Measurements from ENCODE around the gene CLEC18C.

The CLEC18C gene

GRCh38 chr16:70156207-70156978 lies 17.2 kb upstream of the CLEC18C start:
- no peak for TF ChIP-seq CTCF (IDR thresholded peaks at IDR 0.05; ENCODE audit: poor library complexity, severe bottlenecking)
- Histone ChIP-seq H3K36me3 (ENCODE audit: low read depth) (peaks cover 81% of the 10 kb centered on the region), H3K27me3 (ENCODE audit: insufficient read depth, poor library complexity, severe bottlenecking) (no peaks in the 10 kb centered on the region), H3K4me1 (ENCODE audit: insufficient read depth, poor library complexity, severe bottlenecking) (no peaks in the 10 kb centered on the region), H3K4me3 (ENCODE audit: severe bottlenecking) (no peak overlapping the region), H3K27ac (ENCODE audit: poor library complexity, severe bottlenecking) (no peak overlapping the region), H3K9me3 (ENCODE audit: severe bottlenecking) (no peaks in the 10 kb centered on the region)
- ATAC-seq (ENCODE audit: low read depth) = no peak
- no peak for DNase-seq (ENCODE audit: low spot score)

- no peaks in the 10 kb centered on the region for H3K9me3 ChIP-seq (ENCODE audit: severe bottlenecking)
- peaks cover 79% of the 10 kb centered on the region for H3K36me3 ChIP-seq (ENCODE audit: low read depth)
- no peaks in the 10 kb centered on the region for H3K27me3 ChIP-seq (ENCODE audit: insufficient read depth, poor library complexity, severe bottlenecking)
- no peak for TF ChIP-seq CTCF (IDR thresholded peaks at IDR 0.05; ENCODE audit: poor library complexity, severe bottlenecking)
- no peak for DNase-seq (ENCODE audit: low spot score)
- ATAC-seq (ENCODE audit: low read depth) = no peak
- H3K4me1 ChIP-seq (ENCODE audit: insufficient read depth, poor library complexity, severe bottlenecking) = no peaks in the 10 kb centered on the region
- H3K4me3 ChIP-seq (ENCODE audit: severe bottlenecking) = no peak overlapping the region
- H3K27ac ChIP-seq (ENCODE audit: poor library complexity, severe bottlenecking) = no peak overlapping the region
Measured at GRCh38 chr16:70157105-70157476, 16.5 kb upstream of the CLEC18C start.

- Histone ChIP-seq H3K27me3 (ENCODE audit: insufficient read depth, poor library complexity, severe bottlenecking) (no peaks in the 10 kb centered on the region), H3K4me3 (ENCODE audit: severe bottlenecking) (no peak overlapping the region), H3K4me1 (ENCODE audit: insufficient read depth, poor library complexity, severe bottlenecking) (peaks cover 4% of the 10 kb centered on the region), H3K36me3 (ENCODE audit: low read depth) (peaks cover 73% of the 10 kb centered on the region), H3K9me3 (ENCODE audit: severe bottlenecking) (no peaks in the 10 kb centered on the region), H3K27ac (ENCODE audit: poor library complexity, severe bottlenecking) (no peak overlapping the region)
- no peak for TF ChIP-seq CTCF (IDR thresholded peaks at IDR 0.05; ENCODE audit: poor library complexity, severe bottlenecking)
- DNase-seq (ENCODE audit: low spot score) (no peak), ATAC-seq (ENCODE audit: low read depth) (no peak)
Measured at GRCh38 chr16:70157477-70158260, 15.9 kb upstream of the CLEC18C start.

GRCh38 chr16:70158261-70158939 lies 15.2 kb upstream of the CLEC18C start:
- Histone ChIP-seq H3K27ac (ENCODE audit: poor library complexity, severe bottlenecking) (no peak overlapping the region), H3K4me3 (ENCODE audit: severe bottlenecking) (no peak overlapping the region), H3K27me3 (ENCODE audit: insufficient read depth, poor library complexity, severe bottlenecking) (no peaks in the 10 kb centered on the region), H3K36me3 (ENCODE audit: low read depth) (peaks cover 66% of the 10 kb centered on the region), H3K9me3 (ENCODE audit: severe bottlenecking) (no peaks in the 10 kb centered on the region), H3K4me1 (ENCODE audit: insufficient read depth, poor library complexity, severe bottlenecking) (peaks cover 4% of the 10 kb centered on the region)
- DNase-seq (ENCODE audit: low spot score) = no peak
- no peak for ATAC-seq (ENCODE audit: low read depth)
- TF ChIP-seq CTCF (IDR thresholded peaks at IDR 0.05; ENCODE audit: poor library complexity, severe bottlenecking) = peak; percentile 8
